Measurements from ENCODE around the gene BLTP3B. TPM values are rescaled to one million over a fixed set of nuclear protein-coding genes. Genes with fewer than 3 reads are reported as not detected.

BLTP3B gene
- total RNA-seq, 4 donors from 2014 or later = 27.5 to 41.0 (median 38.9) TPM

GRCh38 chr12:100154474-100155247, 12.0 kb upstream of the BLTP3B start:
- Histone ChIP-seq H3K4me3 (replicated peaks in 1 of 3) (no peak overlapping the region), H3K36me3 (no peaks in the 10 kb centered on the region), H3K27me3 (no peaks in the 10 kb centered on the region), H3K9me3 (no peaks in the 10 kb centered on the region), H3K27ac (no peak overlapping the region), H3K4me1 (no peaks in the 10 kb centered on the region)
- peak; percentile 54 to 68 for DNase-seq
- WGBS, 2 donors = 74 to 81% methylated on average over 14 to 15 of the region's 15 CpGs
- TF ChIP-seq CTCF (IDR thresholded peaks at IDR 0.05) = peak; percentile 47 to 81 (median 62)
- TF ChIP-seq POLR2A (IDR thresholded peaks at IDR 0.05) = no peak
- intact Hi-C loops (cut with DNase I) = no loop called here

- Histone ChIP-seq H3K36me3 (no peaks in the 10 kb centered on the region), H3K27ac (no peak overlapping the region), H3K4me1 (no peaks in the 10 kb centered on the region), H3K9me3 (no peaks in the 10 kb centered on the region), H3K4me3 (replicated peaks in 1 of 3) (no peak overlapping the region), H3K27me3 (no peaks in the 10 kb centered on the region)
- DNase-seq = no peak
- TF ChIP-seq POLR2A (IDR thresholded peaks at IDR 0.05) = no peak
- no peak for TF ChIP-seq CTCF (IDR thresholded peaks at IDR 0.05)
- intact Hi-C loops (cut with DNase I) = no loop called here
- WGBS, 2 donors = 94 to 97% methylated on average over 10 of the region's 10 CpGs
Measured at GRCh38 chr12:100153131-100153530, 10.5 kb upstream of the BLTP3B start.

- Histone ChIP-seq H3K9me3 (no peaks in the 10 kb centered on the region), H3K4me3 (replicated peaks in 1 of 3) (no peak overlapping the region), H3K27me3 (no peaks in the 10 kb centered on the region), H3K36me3 (no peaks in the 10 kb centered on the region), H3K4me1 (no peaks in the 10 kb centered on the region), H3K27ac (no peak overlapping the region)
- WGBS, 2 donors = 95 to 97% methylated on average over 2 of the region's 2 CpGs
- TF ChIP-seq CTCF (IDR thresholded peaks at IDR 0.05) (no peak), POLR2A (IDR thresholded peaks at IDR 0.05) (no peak)
- no peak for DNase-seq
- intact Hi-C loops (cut with DNase I) = no loop called here
Measured at GRCh38 chr12:100151769-100152168, 9.1 kb upstream of the BLTP3B start.

GRCh38 chr12:100146252-100146651, 3.6 kb upstream of the BLTP3B start:
- DNase-seq = no peak
- Histone ChIP-seq H3K36me3 (no peaks in the 10 kb centered on the region), H3K9me3 (no peaks in the 10 kb centered on the region), H3K4me3 (replicated peaks in 1 of 3) (no peak overlapping the region), H3K4me1 (peaks cover 3 to 5% of the 10 kb centered on the region in 2 donors), H3K27me3 (no peaks in the 10 kb centered on the region), H3K27ac (no peak overlapping the region)
- intact Hi-C loops (cut with DNase I) = loop anchor here (10.0 kb wide), 1 partner anchor 49 kb away; no protein-coding TSS in a partner anchor
- TF ChIP-seq POLR2A (IDR thresholded peaks at IDR 0.05) (no peak), CTCF (IDR thresholded peaks at IDR 0.05) (no peak)
- 86 to 99% methylated on average over 2 of the region's 2 CpGs for WGBS, 2 donors

- 93 to 95% methylated on average over 7 of the region's 7 CpGs for WGBS, 2 donors
- Histone ChIP-seq H3K9me3 (no peaks in the 10 kb centered on the region), H3K4me3 (replicated peaks in 1 of 3) (no peak overlapping the region), H3K36me3 (no peaks in the 10 kb centered on the region), H3K27ac (no peak overlapping the region), H3K27me3 (no peaks in the 10 kb centered on the region), H3K4me1 (peaks cover 6 to 10% of the 10 kb centered on the region in 2 donors)
- intact Hi-C loops (cut with DNase I) = loop anchor here (10.0 kb wide), 1 partner anchor 49 kb away; no protein-coding TSS in a partner anchor
- no peak for DNase-seq
- no peak for TF ChIP-seq CTCF (IDR thresholded peaks at IDR 0.05)
- TF ChIP-seq POLR2A (IDR thresholded peaks at IDR 0.05) = no peak
Measured at GRCh38 chr12:100145643-100146042, 3.0 kb upstream of the BLTP3B start.
